Renal pelvis (tissue), 12 donors: ENCODE data around the gene PICK1. TPM values are rescaled to one million over a fixed set of nuclear protein-coding genes. Genes with fewer than 3 reads are reported as not detected.
A peak's percentile ranks its signal among the peaks of the same experiment; 100 is the strongest.

Experiments used
- DNase-seq: peaks from one replicate; pipeline ENCODE4 v3.0.0-alpha.2; 2013
- long read RNA-seq, 16 experiments: transcript quantifications; one replicate each; lab custom pipeline, GENCODE V29; 2026
- polyA plus RNA-seq, 3 donors: library from polyadenylated mRNA; unstranded; fragments of 120-200 nt; gene quantifications; one replicate each; pipeline ENCODE4 v1.2.1, GENCODE V29; 2013; ENCODE audit not compliant: insufficient read length in 3 of 3

PICK1 gene
- 10 to 100 TPM; 34.8 to 43.7 (median 41.9) TPM for polyA plus RNA-seq
- long read RNA-seq, donor 1, partial matches to known transcripts: 0 of 5 reads
- long read RNA-seq, donor 1, other reads (novel, unspliced or antisense): 0 of 5 reads
- long read RNA-seq, donor 2, partial matches to known transcripts: 5 of 15 reads
- long read RNA-seq, donor 2, other reads (novel, unspliced or antisense): 0 of 15 reads
- long read RNA-seq, donor 3, partial matches to known transcripts: 0 of 1 reads
- long read RNA-seq, donor 3, other reads (novel, unspliced or antisense): 0 of 1 reads
- long read RNA-seq, donor 4, partial matches to known transcripts: 0 of 9 reads
- long read RNA-seq, donor 4, other reads (novel, unspliced or antisense): 0 of 9 reads
- long read RNA-seq, donor 5, partial matches to known transcripts: 0 of 4 reads
- long read RNA-seq, donor 5, other reads (novel, unspliced or antisense): 0 of 4 reads
- long read RNA-seq, donor 6, partial matches to known transcripts: 0 of 4 reads
- long read RNA-seq, donor 6, other reads (novel, unspliced or antisense): 0 of 4 reads
- long read RNA-seq, donor 7, partial matches to known transcripts: 0 of 5 reads
- long read RNA-seq, donor 7, other reads (novel, unspliced or antisense): 0 of 5 reads
- long read RNA-seq, donor 8, partial matches to known transcripts: 7 of 11 reads
- long read RNA-seq, donor 8, other reads (novel, unspliced or antisense): 0 of 11 reads
- long read RNA-seq, donor 9, partial matches to known transcripts: 0 of 11 reads
- long read RNA-seq, donor 9, other reads (novel, unspliced or antisense): 0 of 11 reads
- long read RNA-seq, donor 10, partial matches to known transcripts: 0 of 8 reads
- long read RNA-seq, donor 10, other reads (novel, unspliced or antisense): 0 of 8 reads
- long read RNA-seq, donor 11, partial matches to known transcripts: 5 of 6 reads
- long read RNA-seq, donor 11, other reads (novel, unspliced or antisense): 0 of 6 reads
- long read RNA-seq, donor 12, transcript PICK1-201 (13 exons, 2,055 nt): major isoform, 5 of 18 reads
- long read RNA-seq, donor 12, partial matches to known transcripts: 7 of 18 reads
- long read RNA-seq, donor 12, other reads (novel, unspliced or antisense): 0 of 18 reads
- long read RNA-seq, donor 13, partial matches to known transcripts: 6 of 10 reads
- long read RNA-seq, donor 13, other reads (novel, unspliced or antisense): 0 of 10 reads
- long read RNA-seq, donor 14, transcript PICK1-201 (13 exons, 2,055 nt): major isoform, 7 of 9 reads
- long read RNA-seq, donor 14, partial matches to known transcripts: 0 of 9 reads
- long read RNA-seq, donor 14, other reads (novel, unspliced or antisense): 0 of 9 reads
- long read RNA-seq, donor 15, partial matches to known transcripts: 10 of 14 reads
- long read RNA-seq, donor 15, other reads (novel, unspliced or antisense): 0 of 14 reads
- long read RNA-seq, donor 16, transcript PICK1-201 (13 exons, 2,055 nt): major isoform, 9 of 11 reads
- long read RNA-seq, donor 16, partial matches to known transcripts: 0 of 11 reads
- long read RNA-seq, donor 16, other reads (novel, unspliced or antisense): 0 of 11 reads

GRCh38 chr22:38056969-38057891 is at the start of gene PICK1:
PICK1 (plus strand) TSS chr22:38057404; CDS start chr22:38057810, 406 bp downstream.
- DNase-seq: peak; percentile 93

GRCh38 chr22:38009000-38009806 is 48.0 kb upstream of the PICK1 start:
- no peak for DNase-seq

GRCh38 chr22:38012604-38013072 is 44.6 kb upstream of the PICK1 start:
- DNase-seq: no peak

- DNase-seq: no peak
Measured at GRCh38 chr22:38014083-38014482, 43.1 kb upstream of the PICK1 start.

- no peak for DNase-seq
Measured at GRCh38 chr22:38016182-38017151, 40.7 kb upstream of the PICK1 start.

GRCh38 chr22:38017272-38017920 is 39.8 kb upstream of the PICK1 start:
- no peak for DNase-seq

GRCh38 chr22:38017939-38018885 is 39.0 kb upstream of the PICK1 start:
- no peak for DNase-seq

- DNase-seq: no peak
Measured at GRCh38 chr22:38018938-38019827, 38.0 kb upstream of the PICK1 start.

- no peak for DNase-seq
Measured at GRCh38 chr22:38021206-38021605, 36.0 kb upstream of the PICK1 start.

GRCh38 chr22:38023045-38023444 is 34.2 kb upstream of the PICK1 start:
- DNase-seq: no peak

- no peak for DNase-seq
Measured at GRCh38 chr22:38025514-38025913, 31.7 kb upstream of the PICK1 start.

GRCh38 chr22:38026130-38027111 is 30.8 kb upstream of the PICK1 start:
- DNase-seq: no peak

- no peak for DNase-seq
Measured at GRCh38 chr22:38027487-38027886, 29.7 kb upstream of the PICK1 start.
